ENCODE data around the gene ITPKA. TPM values are rescaled to one million over a fixed set of nuclear protein-coding genes. Genes with fewer than 3 reads are reported as not detected.
"Not testable (repeated sequence)": the region's sequence is repeated elsewhere in the genome, so short reads cannot be mapped to it uniquely, and the experiment has no call there.

ITPKA gene
- total RNA-seq, 1 donor from 2014 or later, result 0.32 TPM

DNA sequence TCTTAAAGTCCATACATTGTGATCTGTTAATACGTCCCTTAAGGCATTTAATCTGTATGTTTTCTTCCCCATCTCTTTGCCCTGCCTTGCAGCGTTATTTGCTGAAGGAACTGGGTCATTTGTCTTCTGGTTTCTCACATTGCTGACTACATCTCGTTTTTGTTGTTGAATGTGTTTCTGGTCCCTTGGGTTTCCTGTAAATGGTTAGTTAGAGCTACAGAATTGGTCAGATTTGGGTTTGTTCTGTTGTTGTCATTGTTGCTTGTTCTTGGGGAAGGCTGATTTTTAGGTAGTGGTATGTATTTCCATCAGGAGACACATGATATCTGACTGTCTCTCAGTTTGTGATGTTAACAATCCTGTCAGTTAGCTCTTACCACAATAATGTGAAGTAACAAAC lies 27.0 kb upstream of the ITPKA start:
- intact Hi-C loops (cut with DNase I), result no loop called here
- no peaks in the 10 kb centered on the region for H3K27me3 ChIP-seq (ENCODE audit: low read depth)
- H3K4me1 ChIP-seq, result no peaks in the 10 kb centered on the region
- no peak for ATAC-seq
- H3K4me3 ChIP-seq, result no peak overlapping the region
- DNase-seq, result no peak
- peaks cover 69% of the 10 kb centered on the region for H3K36me3 ChIP-seq
- H3K27ac ChIP-seq, result no peak overlapping the region
- H3K9me3 ChIP-seq, result no peaks in the 10 kb centered on the region
- TF ChIP-seq CTCF (IDR thresholded peaks at IDR 0.05), result no peak

DNA sequence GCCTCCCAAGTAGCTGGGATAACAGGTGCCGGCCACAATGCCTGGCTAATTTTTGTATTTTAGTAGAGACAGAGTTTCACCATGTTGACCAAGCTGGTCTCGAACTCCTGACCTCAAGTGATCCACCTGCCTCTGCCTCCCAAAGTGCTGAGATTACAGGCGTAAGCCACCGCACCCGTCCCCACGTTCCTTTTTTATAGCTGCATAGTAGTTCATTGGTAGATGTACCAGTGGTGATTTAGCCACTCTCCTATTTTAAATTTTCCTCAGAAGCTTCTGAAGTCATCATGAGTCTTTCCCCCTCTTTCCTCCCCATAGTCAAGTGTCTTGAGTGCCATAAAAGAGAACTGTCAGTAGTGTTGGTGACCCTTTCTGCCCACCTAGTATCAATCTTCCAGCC lies 24.0 kb upstream of the ITPKA start:
- H3K27ac ChIP-seq; H3K9me3 ChIP-seq; ATAC-seq; H3K27me3 ChIP-seq (ENCODE audit: low read depth); H3K4me3 ChIP-seq; intact Hi-C loops (cut with DNase I); H3K4me1 ChIP-seq; DNase-seq: not testable (repeated sequence)
- H3K36me3 ChIP-seq, result peaks cover 89% of the 10 kb centered on the region

DNA sequence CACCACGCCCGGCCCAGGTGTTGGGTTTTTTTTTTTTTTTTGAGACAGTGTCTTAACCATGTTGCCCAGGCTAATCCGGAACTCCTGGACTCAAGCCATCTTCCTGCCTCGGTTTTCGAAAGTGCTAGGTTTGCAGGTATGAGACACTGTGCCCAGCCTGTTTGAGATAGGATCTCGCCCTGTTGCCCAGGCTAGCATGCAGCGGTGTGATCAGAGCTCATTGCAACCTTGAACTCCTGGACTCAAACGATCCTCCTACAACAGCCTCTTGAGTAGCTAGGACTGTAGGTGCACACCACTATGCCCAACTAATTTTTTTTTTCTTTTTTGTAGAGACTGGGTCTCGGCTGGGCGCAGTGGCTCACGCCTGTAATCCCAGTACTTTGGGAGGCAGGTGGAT lies 20.3 kb upstream of the ITPKA start:
- no peak for DNase-seq
- TF ChIP-seq CTCF (IDR thresholded peaks at IDR 0.05), result no peak
- no peak overlapping the region for H3K27ac ChIP-seq
- H3K4me3 ChIP-seq, result no peak overlapping the region
- no peaks in the 10 kb centered on the region for H3K4me1 ChIP-seq
- H3K9me3 ChIP-seq, result no peaks in the 10 kb centered on the region
- intact Hi-C loops (cut with DNase I), result no loop called here
- ATAC-seq, result no peak
- H3K27me3 ChIP-seq (ENCODE audit: low read depth), result no peaks in the 10 kb centered on the region
- H3K36me3 ChIP-seq, result peaks cover 96% of the 10 kb centered on the region

DNA sequence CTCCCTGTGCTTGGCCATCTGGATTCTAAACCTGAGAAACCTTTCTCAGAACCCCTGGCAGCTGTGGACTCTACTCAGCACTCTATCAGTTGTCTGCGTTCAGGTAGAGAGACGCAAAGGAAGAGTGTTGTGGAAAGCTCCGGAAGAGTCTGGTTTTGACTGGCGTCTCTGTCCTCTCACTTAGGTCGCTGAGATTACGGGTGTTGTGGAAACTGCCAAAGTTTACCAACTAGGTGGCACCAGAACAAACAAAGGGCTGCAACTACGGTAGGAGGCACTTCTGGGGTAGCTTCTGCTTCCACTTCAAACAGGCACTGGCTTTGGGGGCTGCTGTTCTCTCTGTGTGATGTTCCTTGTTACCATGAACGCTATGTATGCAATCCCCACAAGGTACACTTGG lies 19.2 kb upstream of the ITPKA start:
- H3K27ac ChIP-seq, result no peak overlapping the region
- H3K4me1 ChIP-seq, result no peaks in the 10 kb centered on the region

DNA sequence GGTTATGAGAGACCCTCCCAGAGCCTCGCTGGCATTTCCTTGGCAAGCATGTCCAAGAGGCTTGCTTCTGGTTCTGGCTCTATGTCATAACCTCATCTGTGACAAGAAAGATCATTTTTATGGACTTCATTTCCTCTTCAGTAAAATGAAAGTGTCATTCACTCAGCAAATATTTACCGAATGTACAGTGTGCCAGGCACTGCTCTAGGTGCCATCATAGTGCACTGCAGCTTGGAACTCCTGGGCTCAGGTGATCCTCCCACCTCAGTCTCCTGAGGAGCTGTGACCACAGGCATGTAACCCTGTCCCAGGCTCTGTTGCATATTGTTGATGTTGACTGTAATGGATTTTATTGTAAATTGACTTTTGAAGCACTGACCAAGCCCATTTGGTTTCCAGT lies 18.7 kb upstream of the ITPKA start:
- Histone ChIP-seq H3K4me1 (no peaks in the 10 kb centered on the region), H3K4me3 (no peak overlapping the region), H3K9me3 (no peaks in the 10 kb centered on the region), H3K27me3 (ENCODE audit: low read depth) (no peaks in the 10 kb centered on the region), H3K36me3 (peaks cover 100% of the 10 kb centered on the region), H3K27ac (no peak overlapping the region)
- TF ChIP-seq CTCF (IDR thresholded peaks at IDR 0.05), result no peak
- no peak for ATAC-seq
- intact Hi-C loops (cut with DNase I), result no loop called here
- no peak for DNase-seq

More for the DNA sequence above, 19.2 kb upstream of the ITPKA start:
- intact Hi-C loops (cut with DNase I), result no loop called here
- DNase-seq, result no peak
- Histone ChIP-seq H3K9me3 (no peaks in the 10 kb centered on the region), H3K36me3 (peaks cover 100% of the 10 kb centered on the region), H3K4me3 (no peak overlapping the region), H3K27me3 (ENCODE audit: low read depth) (no peaks in the 10 kb centered on the region)
- TF ChIP-seq CTCF (IDR thresholded peaks at IDR 0.05), result no peak
- no peak for ATAC-seq

DNA sequence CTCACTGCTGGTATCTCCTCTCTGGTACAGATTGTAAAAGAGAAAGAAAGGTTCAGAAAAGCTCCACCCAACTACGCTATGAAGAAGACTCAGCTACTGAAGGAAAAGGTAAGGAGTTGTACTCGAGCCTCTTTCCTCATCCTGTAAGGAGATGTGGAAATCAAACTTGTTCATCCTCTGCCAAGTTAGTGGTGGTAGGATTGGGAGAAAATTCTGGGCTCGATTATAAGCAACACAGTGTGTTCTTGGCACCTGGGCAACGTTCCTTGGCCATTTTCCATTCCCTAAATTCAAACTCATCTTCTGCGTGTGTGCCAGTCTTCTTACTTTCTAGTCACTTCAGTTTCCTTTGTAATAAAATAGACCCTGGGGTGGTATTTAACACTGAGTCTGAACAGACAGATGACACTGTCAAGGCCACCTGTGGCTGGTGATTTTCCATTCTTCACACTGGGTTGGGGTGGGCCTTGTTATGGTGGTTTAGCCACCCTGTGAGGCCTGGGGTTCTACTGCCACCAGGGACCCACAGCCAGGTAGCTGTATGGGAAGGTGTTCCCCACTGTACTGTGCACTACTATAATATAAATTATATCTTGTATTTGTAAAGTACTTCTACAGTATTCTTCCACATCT lies 17.1 kb upstream of the ITPKA start:
- Histone ChIP-seq H3K36me3 (peaks cover 100% of the 10 kb centered on the region), H3K27me3 (ENCODE audit: low read depth) (no peaks in the 10 kb centered on the region), H3K4me1 (no peaks in the 10 kb centered on the region), H3K4me3 (no peak overlapping the region), H3K9me3 (no peaks in the 10 kb centered on the region), H3K27ac (no peak overlapping the region)
- no peak for DNase-seq
- intact Hi-C loops (cut with DNase I), result no loop called here
- ATAC-seq, result no peak
- TF ChIP-seq CTCF (IDR thresholded peaks at IDR 0.05), result no peak

Data from lower lobe of right lung (tissue), 2 donors.